ENCODE results near the gene ZNF248. TPM values are rescaled to one million over a fixed set of nuclear protein-coding genes. Genes with fewer than 3 reads are reported as not detected.

The ZNF248 gene
- total and polyA plus RNA-seq, 9 of the 15 experiments (the other 6 are each of a cell fraction or from before 2014, with no cell fraction given): 4.5 to 16.5 (median 10.2) TPM

DNA sequence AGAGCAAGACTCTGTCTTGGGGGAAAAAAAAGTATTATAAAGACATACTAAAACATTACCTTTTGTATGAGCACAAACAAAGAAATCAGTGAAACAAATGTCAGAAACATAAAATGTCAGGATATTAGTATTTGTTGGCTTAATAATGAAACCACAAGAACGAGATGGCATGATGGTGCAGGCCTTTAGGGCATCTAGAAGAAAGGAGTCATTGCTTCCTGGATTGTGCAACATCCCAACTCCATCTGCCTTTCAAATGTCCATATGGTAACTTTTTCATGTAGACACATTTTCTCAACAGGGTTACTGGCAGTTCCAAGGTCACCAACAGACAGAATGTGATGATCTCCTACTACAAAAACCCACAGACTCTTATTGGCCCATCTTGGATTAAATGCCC, 96.6 kb downstream of the ZNF248 start:
- no peak overlapping the region for H3K27ac ChIP-seq (ENCODE audit: extremely low read depth, low read depth, low read length)
- ChIA-PET CTCF (ENCODE audit: low intra/inter-chr PET ratio) (no interaction called here), POLR2A (no interaction called here)
- TF ChIP-seq HMGN3 (IDR thresholded peaks at IDR 0.05; ENCODE audit: borderline replicate concordance, extremely low read depth, insufficient read length, low read depth, low read length) (no peak), RERE (CRISPR knock-in tag; IDR thresholded peaks at IDR 0.05; ENCODE audit: borderline replicate concordance) (no peak), RBBP5 (IDR thresholded peaks at IDR 0.05; ENCODE audit: borderline replicate concordance, insufficient read depth, low read length, poor library complexity, severe bottlenecking) (no peak), ZNF780A (CRISPR knock-in tag; IDR thresholded peaks at IDR 0.05) (no peak), ZNF75A (CRISPR knock-in tag; IDR thresholded peaks at IDR 0.05) (no peak)
- TF ChIP-seq, protein P1, sequence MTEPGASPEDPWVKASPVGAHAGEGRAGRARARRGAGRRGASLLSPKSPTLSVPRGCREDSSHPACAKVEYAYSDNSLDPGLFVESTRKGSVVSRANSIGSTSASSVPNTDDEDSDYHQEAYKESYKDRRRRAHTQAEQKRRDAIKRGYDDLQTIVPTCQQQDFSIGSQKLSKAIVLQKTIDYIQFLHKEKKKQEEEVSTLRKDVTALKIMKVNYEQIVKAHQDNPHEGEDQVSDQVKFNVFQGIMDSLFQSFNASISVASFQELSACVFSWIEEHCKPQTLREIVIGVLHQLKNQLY (CRISPR knock-in tag; conservative IDR thresholded peaks at IDR 0.05): no peak
- no peak for FAIRE-seq
- DNase-seq (ENCODE audit: extremely low read depth in 1 of 4, low spot score in 3 of 4): no peak
- no peak overlapping the region for H3K4me3 ChIP-seq
- no peak overlapping the region for H2AFZ ChIP-seq (ENCODE audit: low read depth, low read length)
- H3K9me1 ChIP-seq (ENCODE audit: control insufficient read depth, insufficient read depth, low read length): no peaks in the 10 kb centered on the region
- H3K36me3 ChIP-seq (ENCODE audit: control insufficient read depth, insufficient read depth, low read length): no peaks in the 10 kb centered on the region
- BruUV-seq (replicated peaks): no TSS peak
- WGBS (ENCODE audit: insufficient coverage, low coverage, missing lambda C conversion rate): 0% methylated on average over 1 of the region's 1 CpG
- intact Hi-C loops (cut with micrococcal nuclease) (no loop called here), in situ Hi-C loops (cut with MboI) (no loop called here)
- H3K9me3 ChIP-seq (replicated peaks; ENCODE audit: control insufficient read depth, insufficient read depth, low read depth, low read length): no peaks in the 10 kb centered on the region
- no peaks in the 10 kb centered on the region for H3K4me1 ChIP-seq (replicated peaks in 1 of 2; ENCODE audit: control insufficient read depth in 2 of 2, insufficient read depth in 2 of 2, low read length in 2 of 2)
- no peaks in the 10 kb centered on the region for H3K27me3 ChIP-seq (ENCODE audit: control insufficient read depth in 2 of 2, insufficient read depth in 2 of 2, low read length in 2 of 2)
- H3K9ac ChIP-seq (ENCODE audit: insufficient read depth in 1 of 2, low read depth in 2 of 2, low read length in 2 of 2): no peak overlapping the region
- ATAC-seq: no peak
- no peak overlapping the region for H3K4me2 ChIP-seq (ENCODE audit: insufficient read depth, low read length)
- H3K79me2 ChIP-seq (ENCODE audit: control insufficient read depth, insufficient read depth, low read length): no peaks in the 10 kb centered on the region
- H4K20me1 ChIP-seq (replicated peaks; ENCODE audit: control insufficient read depth, insufficient read depth, low read length): no peaks in the 10 kb centered on the region
